Tibial nerve (tissue), 3 donors: ENCODE data around the gene GUCY1A1.

ENCODE experiments used
- POLR2A ChIP-seq, 2 donors: fragments of 450-650 bp; IDR thresholded peaks; one replicate each; pipeline ENCODE4 v1.6.1; 2017; ENCODE audit warnings: antibody characterized with exemption in 2 of 2, mild to moderate bottlenecking in 2 of 2, moderate library complexity in 2 of 2
- TF ChIP-seq, protein P1 (sequence below), 5 experiments: fragments of 200-600 bp in 3 of 5; fragments of 450-650 bp in 2 of 5; sonication (generic) in 3 of 5; IDR thresholded peaks; one replicate each; pipeline ENCODE4 v1.5.1; 2016 to 2019; ENCODE audit warnings: antibody characterized with exemption in 5 of 5, mild to moderate bottlenecking in 3 of 5, moderate library complexity in 2 of 5

DNA sequence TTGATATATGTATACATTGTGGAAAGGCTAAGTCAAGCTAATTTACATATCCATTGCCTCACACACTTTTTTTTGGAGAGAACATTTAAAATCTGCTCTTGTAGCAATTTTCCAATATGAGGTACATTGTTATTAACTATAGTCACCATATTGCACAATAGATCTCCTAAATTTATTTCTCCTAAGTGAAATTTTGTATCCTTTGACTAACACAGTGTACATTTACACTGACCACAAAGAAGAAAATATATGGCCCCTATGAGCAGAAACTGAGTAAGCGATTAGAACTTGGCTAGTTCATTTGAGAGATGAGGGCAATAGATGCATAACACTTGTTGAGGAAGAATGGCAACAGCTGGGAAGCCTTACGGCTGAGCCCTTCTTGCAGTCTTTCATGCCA, 71.9 kb downstream of the GUCY1A1 start:
- TF ChIP-seq, protein P1, sequence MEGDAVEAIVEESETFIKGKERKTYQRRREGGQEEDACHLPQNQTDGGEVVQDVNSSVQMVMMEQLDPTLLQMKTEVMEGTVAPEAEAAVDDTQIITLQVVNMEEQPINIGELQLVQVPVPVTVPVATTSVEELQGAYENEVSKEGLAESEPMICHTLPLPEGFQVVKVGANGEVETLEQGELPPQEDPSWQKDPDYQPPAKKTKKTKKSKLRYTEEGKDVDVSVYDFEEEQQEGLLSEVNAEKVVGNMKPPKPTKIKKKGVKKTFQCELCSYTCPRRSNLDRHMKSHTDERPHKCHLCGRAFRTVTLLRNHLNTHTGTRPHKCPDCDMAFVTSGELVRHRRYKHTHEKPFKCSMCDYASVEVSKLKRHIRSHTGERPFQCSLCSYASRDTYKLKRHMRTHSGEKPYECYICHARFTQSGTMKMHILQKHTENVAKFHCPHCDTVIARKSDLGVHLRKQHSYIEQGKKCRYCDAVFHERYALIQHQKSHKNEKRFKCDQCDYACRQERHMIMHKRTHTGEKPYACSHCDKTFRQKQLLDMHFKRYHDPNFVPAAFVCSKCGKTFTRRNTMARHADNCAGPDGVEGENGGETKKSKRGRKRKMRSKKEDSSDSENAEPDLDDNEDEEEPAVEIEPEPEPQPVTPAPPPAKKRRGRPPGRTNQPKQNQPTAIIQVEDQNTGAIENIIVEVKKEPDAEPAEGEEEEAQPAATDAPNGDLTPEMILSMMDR (IDR thresholded peaks at IDR 0.05), result no peak
- TF ChIP-seq POLR2A (IDR thresholded peaks at IDR 0.05), result no peak
